HEK293 (cell line): ENCODE results near the gene TNFRSF13B.
A peak's percentile ranks its signal among the peaks of the same experiment; 100 is the strongest.
"Not testable (repeated sequence)": the region's sequence is repeated elsewhere in the genome, so short reads cannot be mapped to it uniquely, and the experiment has no call there.

Source experiments
- CTCF ChIA-PET: fragments of 350-600 bp; formaldehyde crosslinking; extraction: SDS; loops from one replicate; lab custom pipeline; 2021; ENCODE audit warnings: antibody characterized with exemption; lab: Yijun Ruan, JAX
- POLR2A ChIA-PET: fragments of 300-600 bp; formaldehyde crosslinking; extraction: SDS; loops from one replicate; lab custom pipeline; 2020; ENCODE audit warnings: antibody characterized with exemption, inconsistent platforms; lab: Yijun Ruan, JAX
- H3K27ac ChIP-seq: fragments of 200-500 bp; sonication (Bioruptor generic); 2 replicates; pipeline ENCODE4 v1.5.1; 2014; ENCODE audit warnings: low read depth, low read length, control low read depth, inconsistent platforms; ENCODE audit errors: extremely low read depth
- H3K36me3 ChIP-seq, 2 experiments: fragments of 200-500 bp in 1 of 2; sonication (Bioruptor generic) in 1 of 2; 1 replicate in 1 of 2; 2 replicates in 1 of 2; pipeline ENCODE4 v1.5.1; 2014 to 2017; ENCODE audit warnings: inconsistent platforms in 2 of 2, low read length in 2 of 2; ENCODE audit not compliant: control insufficient read depth in 2 of 2, insufficient read depth in 1 of 2
- H3K4me1 ChIP-seq: fragments of 200-500 bp; sonication (Bioruptor generic); 2 replicates; pipeline ENCODE4 v1.5.1; 2014; ENCODE audit warnings: mild to moderate bottlenecking, low read length, inconsistent platforms; ENCODE audit not compliant: control insufficient read depth, insufficient read depth
- H3K4me3 ChIP-seq: 2 replicates; pipeline ENCODE4 v1.5.1; 2011; ENCODE audit warnings: low read depth, mild to moderate bottlenecking, control low read depth, low read length, moderate library complexity
- H3K9me3 ChIP-seq: fragments of 200-500 bp; sonication (Bioruptor generic); 2 replicates; pipeline ENCODE4 v1.5.1; 2014; ENCODE audit warnings: low read depth, low read length, inconsistent platforms; ENCODE audit not compliant: control insufficient read depth, insufficient read depth
- EGR2 ChIP-seq: fragments of 450-650 bp; formaldehyde crosslinking; IDR thresholded peaks from 2 replicates; pipeline ENCODE4 v1.5.1; 2016; ENCODE audit warnings: low read depth, missing biosample characterization, missing genetic modification characterization
- SCRT1 ChIP-seq: fragments of 450-650 bp; formaldehyde crosslinking; IDR thresholded peaks from 2 replicates; pipeline ENCODE4 v1.5.1; 2016; ENCODE audit warnings: missing biosample characterization, missing genetic modification characterization, borderline replicate concordance
- SP2 ChIP-seq: fragments of 450-650 bp; formaldehyde crosslinking; IDR thresholded peaks from 2 replicates; pipeline ENCODE4 v1.5.1; 2016; ENCODE audit warnings: missing biosample characterization, missing genetic modification characterization
- ZFHX2 ChIP-seq: fragments of 450-650 bp; formaldehyde crosslinking; conservative IDR thresholded peaks from 2 replicates; pipeline ENCODE4 v1.5.1; 2016; ENCODE audit warnings: missing biosample characterization, missing genetic modification characterization
- ZNF639 ChIP-seq: fragments of 450-650 bp; formaldehyde crosslinking; IDR thresholded peaks from 2 replicates; pipeline ENCODE4 v1.5.1; 2016; ENCODE audit warnings: missing biosample characterization, missing genetic modification characterization
- TF ChIP-seq, protein P1 (sequence below): fragments of 450-650 bp; formaldehyde crosslinking; IDR thresholded peaks from 2 replicates; pipeline ENCODE4 v1.5.1; 2017; ENCODE audit warnings: missing biosample characterization, missing genetic modification characterization
- TF ChIP-seq, protein P2 (sequence below): fragments of 450-650 bp; formaldehyde crosslinking; IDR thresholded peaks from 2 replicates; pipeline ENCODE4 v1.5.1; 2016; ENCODE audit warnings: missing biosample characterization, missing genetic modification characterization
- TF ChIP-seq, protein P3 (sequence below): fragments of 450-650 bp; formaldehyde crosslinking; IDR thresholded peaks from 2 replicates; pipeline ENCODE4 v1.5.1; 2016; ENCODE audit warnings: missing biosample characterization, missing genetic modification characterization

The TNFRSF13B gene

DNA sequence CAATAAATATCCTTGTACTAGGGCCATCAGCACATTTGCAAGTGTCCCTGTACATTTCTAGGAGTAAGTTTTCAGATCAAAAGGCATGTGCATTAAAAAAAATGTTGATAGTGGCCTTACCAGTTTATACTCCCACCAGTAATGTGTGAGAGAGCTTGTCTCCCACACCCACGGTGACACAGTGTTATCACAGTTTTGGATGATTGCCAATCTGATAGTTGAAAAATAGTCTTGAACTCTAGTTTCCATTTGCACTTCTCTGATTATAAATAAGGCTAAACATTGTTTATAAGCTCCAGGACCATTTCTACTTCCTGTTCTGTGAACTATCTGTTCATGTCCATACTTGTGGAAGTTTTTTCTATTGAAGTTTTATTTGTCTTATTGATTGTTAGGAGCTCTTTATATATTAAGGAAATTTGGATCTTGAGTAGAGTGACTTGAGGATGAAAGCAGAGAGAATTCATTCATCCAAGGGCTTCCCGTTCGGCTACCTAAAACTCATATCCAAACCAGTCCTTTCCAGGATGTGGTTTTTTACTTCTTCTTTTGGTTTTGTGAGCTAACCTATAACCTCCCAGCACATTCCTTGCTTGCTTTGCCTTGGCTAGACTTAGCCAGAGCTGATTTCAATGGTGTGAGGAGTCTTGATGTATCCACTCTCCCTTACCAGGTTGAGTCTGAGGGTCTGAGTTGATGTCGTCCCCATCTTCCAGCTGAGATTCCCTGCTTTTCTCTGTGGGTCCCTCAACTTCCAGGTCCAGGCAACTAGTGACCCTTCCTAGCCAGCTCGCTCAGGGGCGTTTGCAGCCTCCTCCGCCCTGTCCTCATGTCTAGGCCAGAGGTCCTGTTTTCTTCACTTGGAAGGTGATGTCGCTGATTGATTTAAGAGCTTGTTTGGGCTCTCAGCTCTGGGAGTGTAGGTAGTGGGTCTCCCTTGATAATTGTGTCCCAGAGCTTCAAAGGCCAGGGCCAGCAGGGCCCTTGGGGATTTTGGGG, 44.6 kb upstream of the TNFRSF13B start:
- not testable (repeated sequence) for H3K27ac ChIP-seq, H3K9me3 ChIP-seq, H3K36me3 ChIP-seq, H3K4me1 ChIP-seq, H3K4me3 ChIP-seq
- TF ChIP-seq EGR2 (tag by site-specific recombination), result peak; percentile 39; the same call in 1 of the 2 replicates
- TF ChIP-seq ZFHX2, result 0 out of 2 replicates have a peak, but pooled peaks have one; percentile 10
- ChIA-PET POLR2A (interaction anchor here (1.6 kb wide), 1 partner anchor 11 kb away, joined by 5 read pairs; no protein-coding TSS in a partner anchor), CTCF (interaction anchor here (0.9 to 1.2 kb wide), 3 partner anchors 15 to 128 kb away, joined by 3 read pairs; no protein-coding TSS in a partner anchor)

DNA sequence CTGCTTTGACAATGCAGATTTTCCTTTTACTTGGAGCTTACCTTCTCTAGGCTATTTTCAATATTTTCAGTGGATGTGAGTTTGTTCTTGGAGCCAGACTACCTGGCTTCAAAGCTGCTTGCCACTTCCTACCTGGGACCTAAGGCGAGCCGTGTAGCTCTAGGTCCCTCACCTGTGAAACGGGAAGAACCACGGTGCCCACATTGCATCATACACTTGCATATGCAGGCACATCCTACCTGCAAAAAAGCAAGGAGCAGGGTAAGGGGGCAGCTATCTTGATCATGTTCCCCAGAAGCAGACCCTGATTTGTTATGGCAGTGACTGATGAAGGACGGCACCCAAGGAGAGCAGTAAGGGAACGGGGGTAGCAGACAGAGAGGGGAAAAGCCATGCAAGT, 43.3 kb upstream of the TNFRSF13B start:
- ChIA-PET POLR2A (no interaction called here), CTCF (interaction anchor here (0.7 to 1.2 kb wide), 3 partner anchors 14 to 40 kb away, joined by 3 to 6 read pairs (median 3); no protein-coding TSS in a partner anchor)
- no peak overlapping the region for H3K4me3 ChIP-seq
- TF ChIP-seq SCRT1 (tag by site-specific recombination) (no peak), SP2 (tag by site-specific recombination) (no peak), ZNF639 (tag by site-specific recombination) (no peak)
- TF ChIP-seq, protein P1, sequence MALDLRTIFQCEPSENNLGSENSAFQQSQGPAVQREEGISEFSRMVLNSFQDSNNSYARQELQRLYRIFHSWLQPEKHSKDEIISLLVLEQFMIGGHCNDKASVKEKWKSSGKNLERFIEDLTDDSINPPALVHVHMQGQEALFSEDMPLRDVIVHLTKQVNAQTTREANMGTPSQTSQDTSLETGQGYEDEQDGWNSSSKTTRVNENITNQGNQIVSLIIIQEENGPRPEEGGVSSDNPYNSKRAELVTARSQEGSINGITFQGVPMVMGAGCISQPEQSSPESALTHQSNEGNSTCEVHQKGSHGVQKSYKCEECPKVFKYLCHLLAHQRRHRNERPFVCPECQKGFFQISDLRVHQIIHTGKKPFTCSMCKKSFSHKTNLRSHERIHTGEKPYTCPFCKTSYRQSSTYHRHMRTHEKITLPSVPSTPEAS, result no peak
- TF ChIP-seq, protein P2, sequence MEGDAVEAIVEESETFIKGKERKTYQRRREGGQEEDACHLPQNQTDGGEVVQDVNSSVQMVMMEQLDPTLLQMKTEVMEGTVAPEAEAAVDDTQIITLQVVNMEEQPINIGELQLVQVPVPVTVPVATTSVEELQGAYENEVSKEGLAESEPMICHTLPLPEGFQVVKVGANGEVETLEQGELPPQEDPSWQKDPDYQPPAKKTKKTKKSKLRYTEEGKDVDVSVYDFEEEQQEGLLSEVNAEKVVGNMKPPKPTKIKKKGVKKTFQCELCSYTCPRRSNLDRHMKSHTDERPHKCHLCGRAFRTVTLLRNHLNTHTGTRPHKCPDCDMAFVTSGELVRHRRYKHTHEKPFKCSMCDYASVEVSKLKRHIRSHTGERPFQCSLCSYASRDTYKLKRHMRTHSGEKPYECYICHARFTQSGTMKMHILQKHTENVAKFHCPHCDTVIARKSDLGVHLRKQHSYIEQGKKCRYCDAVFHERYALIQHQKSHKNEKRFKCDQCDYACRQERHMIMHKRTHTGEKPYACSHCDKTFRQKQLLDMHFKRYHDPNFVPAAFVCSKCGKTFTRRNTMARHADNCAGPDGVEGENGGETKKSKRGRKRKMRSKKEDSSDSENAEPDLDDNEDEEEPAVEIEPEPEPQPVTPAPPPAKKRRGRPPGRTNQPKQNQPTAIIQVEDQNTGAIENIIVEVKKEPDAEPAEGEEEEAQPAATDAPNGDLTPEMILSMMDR (tag by site-specific recombination), result no peak
- TF ChIP-seq, protein P3, sequence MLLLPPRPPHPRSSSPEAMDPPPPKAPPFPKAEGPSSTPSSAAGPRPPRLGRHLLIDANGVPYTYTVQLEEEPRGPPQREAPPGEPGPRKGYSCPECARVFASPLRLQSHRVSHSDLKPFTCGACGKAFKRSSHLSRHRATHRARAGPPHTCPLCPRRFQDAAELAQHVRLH, result no peak
- H3K4me1 ChIP-seq, result no peaks in the 10 kb centered on the region
- H3K27ac ChIP-seq, result no peak overlapping the region
- no peaks in the 10 kb centered on the region for H3K9me3 ChIP-seq
- H3K36me3 ChIP-seq, result no peaks in the 10 kb centered on the region

- H3K4me3 ChIP-seq, H3K36me3 ChIP-seq, H3K9me3 ChIP-seq, H3K4me1 ChIP-seq, H3K27ac ChIP-seq, POLR2A ChIA-PET: not testable (repeated sequence)
- CTCF ChIA-PET, result interaction anchor here (0.7 to 1.2 kb wide), 2 partner anchors 14 to 40 kb away, joined by 3 read pairs; no protein-coding TSS in a partner anchor
These were observed 42.8 kb upstream of the TNFRSF13B start for GRCh38 chr17:17014748-17015124.

- POLR2A ChIA-PET, H3K4me1 ChIP-seq, H3K9me3 ChIP-seq, H3K27ac ChIP-seq, H3K4me3 ChIP-seq, CTCF ChIA-PET, H3K36me3 ChIP-seq: not testable (repeated sequence)
These were observed 42.2 kb upstream of the TNFRSF13B start for GRCh38 chr17:17013828-17014747.

GRCh38 chr17:17011043-17011907, 39.4 kb upstream of the TNFRSF13B start:
- POLR2A ChIA-PET, H3K4me3 ChIP-seq, CTCF ChIA-PET, H3K9me3 ChIP-seq, H3K4me1 ChIP-seq, H3K36me3 ChIP-seq, H3K27ac ChIP-seq: not testable (repeated sequence)

DNA sequence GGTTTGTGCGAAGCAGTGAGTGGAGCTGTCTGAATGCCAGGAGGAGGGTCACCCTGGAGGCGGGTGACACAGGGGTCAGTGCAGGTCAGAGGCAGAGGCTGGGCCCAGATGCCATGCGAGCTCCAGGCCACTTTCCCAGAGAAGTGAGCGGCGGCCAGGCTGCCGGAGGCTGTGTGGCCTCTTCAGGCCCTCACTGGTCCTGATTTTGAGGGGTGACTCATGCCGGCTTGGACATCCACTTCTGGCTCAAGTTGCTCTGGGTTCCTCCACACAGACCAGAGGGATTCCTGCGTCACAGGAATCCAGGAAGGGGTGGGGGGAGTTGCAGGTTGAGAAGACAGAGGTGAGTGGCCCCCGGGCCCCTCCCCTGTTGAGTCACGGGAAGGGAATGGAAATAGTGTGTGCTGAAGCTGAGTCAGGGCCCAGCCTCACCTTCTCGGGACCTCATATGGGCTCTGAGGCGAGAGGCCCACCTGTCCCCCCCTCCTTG, 38.7 kb upstream of the TNFRSF13B start:
- H3K27ac ChIP-seq, H3K36me3 ChIP-seq, H3K4me3 ChIP-seq, CTCF ChIA-PET, H3K4me1 ChIP-seq, H3K9me3 ChIP-seq, POLR2A ChIA-PET: not testable (repeated sequence)
